Ovary (tissue), 9 donors: Measurements from ENCODE around the gene MSTO1. TPM values are rescaled to one million over a fixed set of nuclear protein-coding genes. Genes with fewer than 3 reads are reported as not detected.
"Not testable (repeated sequence)": the region's sequence is repeated elsewhere in the genome, so short reads cannot be mapped to it uniquely, and the experiment has no call there.

Source experiments
- DNase-seq, 5 donors: peaks; one replicate each; pipeline ENCODE4 v3.0.0-alpha.2; 2019 to 2020
- H3K27ac ChIP-seq, 2 donors: fragments of 200-600 bp; one replicate each; pipeline versions ENCODE4 v1.5.1 to v1.8.0; 2019 to 2022
- H3K27me3 ChIP-seq: fragments of 200-600 bp; one replicate; pipeline ENCODE4 v1.8.0; 2022
- H3K36me3 ChIP-seq: fragments of 200-600 bp; sonication (generic); one replicate; pipeline ENCODE4 v1.5.1; 2019
- H3K4me1 ChIP-seq: one replicate; pipeline ENCODE4 v1.8.1; 2013; ENCODE audit warnings: mild to moderate bottlenecking, moderate library complexity; ENCODE audit not compliant: insufficient read depth
- H3K4me3 ChIP-seq: fragments of 200-600 bp; sonication (generic); one replicate; pipeline ENCODE4 v1.5.1; 2017
- H3K9me3 ChIP-seq, 2 donors: fragments of 200-600 bp in 1 of 2; sonication (generic) in 1 of 2; one replicate each; pipeline versions ENCODE4 v1.5.1 to v1.8.1; 2013 to 2019; ENCODE audit warnings: mild to moderate bottlenecking in 1 of 2, moderate library complexity in 1 of 2
- EP300 ChIP-seq: sonication (generic); formaldehyde crosslinking; IDR thresholded peaks from one replicate; pipeline ENCODE4 v1.6.1; 2017; ENCODE audit warnings: antibody characterized with exemption
- POLR2A ChIP-seq: fragments of 450-650 bp; IDR thresholded peaks from one replicate; pipeline ENCODE4 v1.6.1; 2017; ENCODE audit warnings: antibody characterized with exemption, mild to moderate bottlenecking, moderate library complexity
- WGBS, 3 donors: extraction: QIAGEN DNeasy Blood & Tissue Kit in 1 of 3; methylation state at CpG; one replicate each; pipeline versions ENCODE4 v1.1.5 to v1.1.7; 2013 to 2017; 5-methylcytosine and 5-hydroxymethylcytosine counted together
- intact Hi-C, 4 donors: fragments of 100-400 bp; cut with DNase I; formaldehyde crosslinking; loops; one replicate each; pipeline versions ENCODE4 v1.11.0 to v1.15.1; 2022 to 2023
- polyA plus RNA-seq, 2 donors: library from polyadenylated mRNA; stranded (reverse); fragments of 200-250 nt in 1 of 2; fragments of 350-450 nt in 1 of 2; fragmentation: Illumina TruSeq in 1 of 2; extraction: RNeasy Lipid Tissue Mini Kit (QIAGEN cat#74804) in 1 of 2; gene quantifications; one replicate each; pipeline ENCODE4 v1.2.3, GENCODE V29; 2013 to 2014
- total RNA-seq, 7 donors: library from RNA; depleted of rRNA in 2 of 7; stranded (reverse); fragments of >200 nt in 2 of 7; fragmentation: NEBNext Ultra II Directional in 3 of 7; extraction: Animal tissue kit (Norgen Biotek cat#: 25700) in 3 of 7; gene quantifications; one replicate each; pipeline versions ENCODE4 v1.1.0 to v1.2.4, GENCODE V29; 2016 to 2023
- TF ChIP-seq, protein P1 (sequence below), 3 donors: fragments of 450-650 bp in 2 of 3; fragments of 200-600 bp in 1 of 3; IDR thresholded peaks; one replicate each; pipeline versions ENCODE4 v1.5.1 to v1.8.0; 2016 to 2022; ENCODE audit warnings: antibody characterized with exemption in 3 of 3, mild to moderate bottlenecking in 1 of 3
- donor health status: DM: no; HTN: no; CAD: no; lungs with moderate emphysema.
- donor health status: DM: no; HTN: no; CAD: no.
- donor health status: Bipolar disorder and iron deficiency.
- donor health status: DM: yes; HTN: yes; CAD: no.
- donor health status: DM: no; HTN: no; CAD: no.
- donor health status: DM: yes; HTN: yes; CAD: no.

MSTO1 gene
- total and polyA plus RNA-seq, 9 donors = 13.8 to 96.2 (median 51.3) TPM

DNA sequence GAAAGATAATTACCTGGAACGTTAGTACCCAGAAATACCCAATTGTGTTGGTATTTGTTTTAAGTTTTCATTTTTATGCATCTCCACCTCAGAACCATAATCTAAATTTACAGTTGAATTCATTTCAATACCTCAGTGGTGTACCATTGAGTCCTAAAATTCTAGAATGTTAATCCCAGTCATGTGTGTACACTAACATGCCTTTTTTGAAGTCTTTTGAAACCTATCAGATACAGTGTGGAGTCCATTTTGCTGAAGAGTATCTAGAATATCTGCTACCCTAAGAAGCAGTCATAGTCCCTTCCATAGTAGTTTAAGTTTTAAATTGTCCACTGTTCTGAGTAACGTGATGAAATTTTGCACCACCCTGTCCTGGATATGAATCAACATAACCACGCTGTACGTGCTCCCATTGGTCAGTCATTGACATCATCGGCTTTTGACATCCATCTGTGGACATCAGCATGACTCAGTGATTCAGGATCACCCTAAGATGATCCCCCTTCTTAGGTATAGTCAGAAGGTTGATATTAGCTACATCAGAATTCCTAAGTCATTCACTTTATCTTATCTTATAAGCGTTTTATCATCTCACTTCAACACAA, 39.9 kb upstream of the MSTO1 start:
- no peak overlapping the region for H3K27ac ChIP-seq
- H3K4me1 ChIP-seq = no peaks in the 10 kb centered on the region
- intact Hi-C loops = no loop called here
- no peaks in the 10 kb centered on the region for H3K27me3 ChIP-seq
- TF ChIP-seq POLR2A = no peak
- TF ChIP-seq, protein P1, sequence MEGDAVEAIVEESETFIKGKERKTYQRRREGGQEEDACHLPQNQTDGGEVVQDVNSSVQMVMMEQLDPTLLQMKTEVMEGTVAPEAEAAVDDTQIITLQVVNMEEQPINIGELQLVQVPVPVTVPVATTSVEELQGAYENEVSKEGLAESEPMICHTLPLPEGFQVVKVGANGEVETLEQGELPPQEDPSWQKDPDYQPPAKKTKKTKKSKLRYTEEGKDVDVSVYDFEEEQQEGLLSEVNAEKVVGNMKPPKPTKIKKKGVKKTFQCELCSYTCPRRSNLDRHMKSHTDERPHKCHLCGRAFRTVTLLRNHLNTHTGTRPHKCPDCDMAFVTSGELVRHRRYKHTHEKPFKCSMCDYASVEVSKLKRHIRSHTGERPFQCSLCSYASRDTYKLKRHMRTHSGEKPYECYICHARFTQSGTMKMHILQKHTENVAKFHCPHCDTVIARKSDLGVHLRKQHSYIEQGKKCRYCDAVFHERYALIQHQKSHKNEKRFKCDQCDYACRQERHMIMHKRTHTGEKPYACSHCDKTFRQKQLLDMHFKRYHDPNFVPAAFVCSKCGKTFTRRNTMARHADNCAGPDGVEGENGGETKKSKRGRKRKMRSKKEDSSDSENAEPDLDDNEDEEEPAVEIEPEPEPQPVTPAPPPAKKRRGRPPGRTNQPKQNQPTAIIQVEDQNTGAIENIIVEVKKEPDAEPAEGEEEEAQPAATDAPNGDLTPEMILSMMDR (IDR thresholded peaks at IDR 0.05) = no peak
- TF ChIP-seq EP300 = no peak
- H3K36me3 ChIP-seq = no peaks in the 10 kb centered on the region
- WGBS, 3 donors = 80 to 87% (median 84%) methylated on average over 6 of the region's 6 CpGs
- no peaks in the 10 kb centered on the region for H3K9me3 ChIP-seq
- no peak overlapping the region for H3K4me3 ChIP-seq
- no peak for DNase-seq

DNA sequence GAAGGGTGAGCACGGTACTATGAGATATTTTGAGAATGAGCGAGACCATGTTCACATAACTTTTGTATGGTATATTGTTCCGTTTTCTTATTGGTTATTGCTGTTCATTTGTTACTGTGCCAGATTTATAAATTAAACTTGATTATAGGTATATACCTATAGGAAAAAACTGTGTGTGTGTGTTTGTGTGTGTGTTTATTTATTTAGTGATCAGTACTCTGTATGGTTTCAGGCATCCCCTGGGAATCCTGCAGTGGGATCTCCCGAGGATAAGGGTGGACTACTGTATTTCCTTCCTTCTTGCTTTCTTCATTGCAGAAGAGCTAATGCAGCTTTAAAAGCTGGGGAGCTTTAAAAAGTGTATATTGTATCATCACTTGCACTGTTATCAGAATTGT, 39.4 kb upstream of the MSTO1 start:
- Histone ChIP-seq H3K36me3 (no peaks in the 10 kb centered on the region), H3K27me3 (no peaks in the 10 kb centered on the region), H3K4me3 (no peak overlapping the region), H3K9me3 (no peaks in the 10 kb centered on the region), H3K4me1 (no peaks in the 10 kb centered on the region), H3K27ac (no peak overlapping the region)
- 79 to 86% (median 80%) methylated on average over 4 of the region's 4 CpGs for WGBS, 3 donors
- intact Hi-C loops = no loop called here
- no peak for TF ChIP-seq POLR2A
- TF ChIP-seq, protein P1 (IDR thresholded peaks at IDR 0.05) = no peak
- no peak for DNase-seq

DNA sequence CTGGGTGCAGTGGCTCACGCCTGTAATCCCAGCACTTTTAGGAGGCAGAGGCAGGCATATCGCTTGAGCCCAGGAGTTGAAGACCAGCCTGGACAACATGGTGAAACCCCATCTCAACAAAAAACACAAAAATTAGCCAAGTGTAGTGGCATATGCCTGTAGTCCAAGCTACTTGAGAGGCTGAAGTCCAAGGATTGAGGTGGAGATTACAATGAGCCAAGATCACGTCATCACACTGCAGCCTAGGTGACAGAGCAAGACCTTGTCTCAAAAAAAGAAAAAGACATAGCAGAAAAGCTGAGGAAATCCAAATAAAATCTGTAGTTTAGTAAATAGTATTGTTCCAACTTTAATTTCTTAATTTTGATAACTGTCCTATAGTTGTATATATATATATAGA, 35.9 kb upstream of the MSTO1 start:
- no peak for DNase-seq
- H3K27me3 ChIP-seq = no peaks in the 10 kb centered on the region
- no peaks in the 10 kb centered on the region for H3K4me1 ChIP-seq
- 93 to 97% (median 95%) methylated on average over 3 of the region's 3 CpGs for WGBS, 3 donors
- H3K4me3 ChIP-seq = no peak overlapping the region
- no peak overlapping the region for H3K27ac ChIP-seq
- H3K36me3 ChIP-seq = no peaks in the 10 kb centered on the region
- TF ChIP-seq EP300 (no peak), POLR2A (no peak)
- TF ChIP-seq, protein P1 (IDR thresholded peaks at IDR 0.05) = no peak
- intact Hi-C loops = no loop called here
- H3K9me3 ChIP-seq = no peaks in the 10 kb centered on the region

DNA sequence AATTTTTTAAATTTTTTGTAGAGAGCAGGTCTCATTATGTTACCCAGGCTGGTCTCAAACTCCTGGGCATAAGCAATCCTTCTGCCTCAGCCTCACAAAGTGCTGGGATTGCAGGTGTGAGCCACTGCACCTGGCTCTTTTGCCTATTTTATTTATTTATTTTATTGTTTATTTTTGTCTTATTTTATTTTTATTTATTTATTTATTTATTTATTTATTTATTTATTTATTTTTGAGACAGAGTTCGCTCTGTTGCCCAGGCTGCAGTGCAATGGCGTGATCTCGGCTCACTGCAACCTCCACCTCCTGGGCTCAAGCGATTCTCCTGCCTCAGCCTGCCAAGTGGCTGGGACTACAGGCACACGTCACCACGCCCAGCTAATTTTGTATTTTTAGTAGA, 34.4 kb upstream of the MSTO1 start:
- H3K27me3 ChIP-seq, H3K4me3 ChIP-seq, H3K4me1 ChIP-seq, H3K9me3 ChIP-seq, H3K27ac ChIP-seq, intact Hi-C loops, H3K36me3 ChIP-seq, DNase-seq: not testable (repeated sequence)
- WGBS, 3 donors = 94 to 100% (median 95%) methylated on average over 6 of the region's 6 CpGs

DNA sequence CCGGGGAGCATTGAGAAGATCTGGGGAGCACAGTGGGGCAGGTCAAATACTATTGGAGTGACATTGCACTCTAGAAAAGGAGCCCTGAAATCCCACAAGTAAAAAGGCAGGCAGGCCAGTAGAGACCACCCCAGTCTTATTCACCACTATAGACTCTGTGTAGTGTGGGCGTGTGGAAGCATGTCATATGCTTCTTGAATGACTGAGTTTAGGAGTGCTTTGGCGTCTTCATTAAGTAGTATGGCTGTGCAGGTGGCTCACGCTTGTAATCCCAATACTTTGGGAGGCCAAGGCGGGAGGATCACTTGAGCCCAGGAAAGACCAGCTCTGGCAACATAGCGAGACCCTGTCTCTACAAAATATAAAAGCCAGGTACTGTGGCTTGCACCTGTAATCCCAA, 26.2 kb upstream of the MSTO1 start:
- H3K27me3 ChIP-seq, H3K36me3 ChIP-seq, H3K27ac ChIP-seq, intact Hi-C loops, H3K9me3 ChIP-seq, H3K4me1 ChIP-seq, H3K4me3 ChIP-seq, DNase-seq: not testable (repeated sequence)
- 93 to 97% (median 94%) methylated on average over 5 to 6 of the region's 6 CpGs for WGBS, 3 donors

DNA sequence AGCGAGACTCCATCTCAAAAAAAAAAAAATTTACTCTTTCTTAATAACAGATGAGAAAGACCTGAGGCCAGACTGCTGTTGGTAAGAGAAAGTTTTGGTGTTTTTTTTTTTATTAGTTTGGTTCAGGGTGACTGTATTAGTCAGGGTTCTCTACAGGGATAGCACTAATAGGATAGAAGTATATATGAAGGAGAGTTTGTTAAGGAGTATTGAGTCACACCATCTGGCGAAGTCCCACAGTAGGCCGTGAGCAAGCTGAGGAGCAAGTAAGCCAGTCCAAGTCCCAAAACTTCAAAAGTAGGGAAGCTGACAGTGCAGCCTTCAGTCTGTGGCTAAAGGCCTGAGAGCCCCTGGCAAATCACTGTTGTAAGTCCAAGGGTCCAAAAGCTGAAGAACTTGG, 20.7 kb upstream of the MSTO1 start:
- intact Hi-C loops = not testable (repeated sequence)

DNA sequence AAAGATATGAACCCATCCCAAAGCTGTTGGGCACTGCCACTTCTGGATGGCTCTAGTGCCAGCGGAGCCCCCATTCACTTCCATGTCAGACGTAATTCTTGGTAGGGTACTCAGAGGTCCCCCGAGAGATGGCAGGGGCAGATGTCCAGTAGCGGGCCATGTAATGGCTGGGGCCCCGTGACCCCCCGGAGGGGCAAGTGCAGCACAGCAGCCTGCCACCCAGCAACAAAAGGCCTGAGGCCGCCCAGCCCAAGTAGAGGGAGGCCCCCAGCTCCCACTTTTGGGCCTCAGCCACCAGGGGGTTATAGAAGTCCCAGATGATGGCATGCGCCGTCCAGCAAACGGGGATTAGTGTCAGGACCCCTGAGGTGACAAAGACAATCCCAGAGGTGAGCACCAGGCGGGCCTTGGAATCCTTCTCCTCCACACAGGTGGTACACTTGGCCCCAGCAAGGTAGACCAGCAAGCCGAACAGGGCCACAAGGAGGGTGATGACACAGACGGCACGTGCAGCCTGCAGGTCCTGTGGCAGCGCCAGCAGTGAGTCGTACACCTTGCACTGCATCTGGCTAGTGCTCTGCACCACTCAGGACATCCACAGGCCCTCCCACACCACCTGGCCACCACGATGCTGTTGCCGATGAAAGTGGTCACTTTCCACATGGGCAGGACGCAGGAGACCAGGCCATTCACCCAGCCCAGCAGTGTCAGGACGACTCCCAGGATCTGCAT, 19.3 kb upstream of the MSTO1 start:
- not testable (repeated sequence) for H3K4me3 ChIP-seq, H3K27me3 ChIP-seq, H3K27ac ChIP-seq, DNase-seq, H3K36me3 ChIP-seq, H3K4me1 ChIP-seq, H3K9me3 ChIP-seq
- intact Hi-C loops = loop anchor here in 1 of 4 donors (5.0 to 10.0 kb wide), 2 partner anchors 338 to 416 kb away; partner anchors contain the start of genes KRTCAP2 and TRIM46
- WGBS, 3 donors = 87 to 91% (median 87%) methylated on average over 17 to 20 of the region's 20 CpGs

More for the DNA sequence above, 20.7 kb upstream of the MSTO1 start:
- not testable (repeated sequence) for H3K27ac ChIP-seq, H3K4me1 ChIP-seq, H3K27me3 ChIP-seq, H3K9me3 ChIP-seq, H3K4me3 ChIP-seq, DNase-seq, H3K36me3 ChIP-seq
- WGBS, 3 donors = 78 to 94% (median 81%) methylated on average over 3 of the region's 3 CpGs
